ENCODE measurements around the gene SETD5. TPM values are rescaled to one million over a fixed set of nuclear protein-coding genes. Genes with fewer than 3 reads are reported as not detected.

The SETD5 gene
- total and polyA plus RNA-seq, 2 donors (not counting 1 experiment from before 2014, with no cell fraction given), result 64.2 to 201 TPM

- H3K9me3 Mint-ChIP-seq (ENCODE audit: insufficient read depth), result no peaks in the 10 kb centered on the region
- peaks cover 9% of the 10 kb centered on the region for H3K4me1 Mint-ChIP-seq
- ChIA-PET CTCF (interaction anchor here (0.9 kb wide), 1 partner anchor 9 kb away, joined by 6 read pairs; no protein-coding TSS in a partner anchor), POLR2A (no interaction called here)
- no peak overlapping the region for H3K9ac ChIP-seq (ENCODE audit: low read length)
- H3K27ac Mint-ChIP-seq, result no peak overlapping the region
- H3K4me1 ChIP-seq (ENCODE audit: control insufficient read depth in 2 of 2, insufficient read depth in 2 of 2, low read length in 2 of 2), result peaks cover 14 to 18% of the 10 kb centered on the region in 2 donors
- TF ChIP-seq CTCF (IDR thresholded peaks at IDR 0.05), result no peak
- TF ChIP-seq EZH2 (IDR thresholded peaks at IDR 0.05; ENCODE audit: borderline replicate concordance, insufficient read depth, low read depth, low read length, poor library complexity, severe bottlenecking), result no peak
- H3K4me3 ChIP-seq (ENCODE audit: control extremely low read depth in 1 of 5, extremely low read depth in 1 of 5, insufficient read depth in 1 of 5, low read depth in 2 of 5, low read length in 4 of 5), result no peak overlapping the region
- DNase-seq, result no peak
- no peak overlapping the region for H3K4me2 ChIP-seq (replicated peaks; ENCODE audit: low read depth, low read length, poor library complexity, severe bottlenecking)
- no peak overlapping the region for H3K4me3 Mint-ChIP-seq
- peaks cover 30% of the 10 kb centered on the region for H3K27me3 Mint-ChIP-seq
- WGBS (ENCODE audit: insufficient coverage), result 88% methylated on average over 6 of the region's 6 CpGs
- H3K36me3 ChIP-seq (replicated peaks in 1 of 2; ENCODE audit: control extremely low read depth in 1 of 2, control insufficient read depth in 1 of 2, extremely low read depth in 1 of 2, insufficient read depth in 2 of 2, low read length in 1 of 2), result no peaks in the 10 kb centered on the region
- intact Hi-C loops (cut with micrococcal nuclease), result no loop called here
- H4K20me1 ChIP-seq (ENCODE audit: control insufficient read depth, insufficient read depth, low read length, poor library complexity, severe bottlenecking), result no peaks in the 10 kb centered on the region
- H3K9me3 ChIP-seq (ENCODE audit: control extremely low read depth in 1 of 3, control insufficient read depth in 2 of 3, insufficient read depth in 1 of 3, low read length in 2 of 3), result peaks cover 0 to 7% (median 0%) of the 10 kb centered on the region in 3 donors
- no peaks in the 10 kb centered on the region for H3K79me2 ChIP-seq (ENCODE audit: control insufficient read depth, insufficient read depth, low read length)
- H3K27ac ChIP-seq (ENCODE audit: low read length in 2 of 2), result no peak overlapping the region
- H2AFZ ChIP-seq (ENCODE audit: insufficient read depth, low read depth, low read length, poor library complexity, severe bottlenecking), result no peak overlapping the region
- no peak for ATAC-seq (ENCODE audit: low read depth)
- peaks cover 0 to 38% (median 24%) of the 10 kb centered on the region in 4 experiments for H3K27me3 ChIP-seq (replicated peaks in 1 of 4; ENCODE audit: control extremely low read depth in 1 of 4, control insufficient read depth in 3 of 4, insufficient read depth in 4 of 4, low read length in 3 of 4)
Measured at GRCh38 chr3:9498781-9499180, 101.4 kb downstream of the SETD5 start.

GRCh38 chr3:9499455-9500107 is 102.2 kb downstream of the SETD5 start:
- Histone ChIP-seq H3K27me3 (replicated peaks in 1 of 4; ENCODE audit: control extremely low read depth in 1 of 4, control insufficient read depth in 3 of 4, insufficient read depth in 4 of 4, low read length in 3 of 4) (peaks cover 0 to 38% (median 24%) of the 10 kb centered on the region in 4 experiments), H3K79me2 (ENCODE audit: control insufficient read depth, insufficient read depth, low read length) (no peaks in the 10 kb centered on the region), H2AFZ (ENCODE audit: insufficient read depth, low read depth, low read length, poor library complexity, severe bottlenecking) (peak overlapping the region; percentile 54), H3K36me3 (replicated peaks in 1 of 2; ENCODE audit: control extremely low read depth in 1 of 2, control insufficient read depth in 1 of 2, extremely low read depth in 1 of 2, insufficient read depth in 2 of 2, low read length in 1 of 2) (no peaks in the 10 kb centered on the region), H3K4me3 (ENCODE audit: control extremely low read depth in 1 of 5, extremely low read depth in 1 of 5, insufficient read depth in 1 of 5, low read depth in 2 of 5, low read length in 4 of 5) (no peak overlapping the region), H3K9me3 (ENCODE audit: control extremely low read depth in 1 of 3, control insufficient read depth in 2 of 3, insufficient read depth in 1 of 3, low read length in 2 of 3) (peaks cover 0 to 13% (median 0%) of the 10 kb centered on the region in 3 donors), H3K27ac (ENCODE audit: low read length in 2 of 2) (no peak overlapping the region), H3K4me1 (ENCODE audit: control insufficient read depth in 2 of 2, insufficient read depth in 2 of 2, low read length in 2 of 2) (peaks cover 21 to 26% of the 10 kb centered on the region in 2 donors), H4K20me1 (ENCODE audit: control insufficient read depth, insufficient read depth, low read length, poor library complexity, severe bottlenecking) (no peaks in the 10 kb centered on the region), H3K4me2 (replicated peaks; ENCODE audit: low read depth, low read length, poor library complexity, severe bottlenecking) (peak overlapping the region; percentile 55), H3K9ac (ENCODE audit: low read length) (no peak overlapping the region)
- TF ChIP-seq EZH2 (IDR thresholded peaks at IDR 0.05; ENCODE audit: borderline replicate concordance, insufficient read depth, low read depth, low read length, poor library complexity, severe bottlenecking) (no peak), CTCF (IDR thresholded peaks at IDR 0.05) (no peak)
- H3K27me3 Mint-ChIP-seq, result peaks cover 30% of the 10 kb centered on the region
- intact Hi-C loops (cut with micrococcal nuclease), result loop anchor here (5.0 kb wide), 1 partner anchor 433 kb away; the partner anchor contains the start of gene CRELD1
- DNase-seq (no peak), ATAC-seq (ENCODE audit: low read depth) (no peak)
- ChIA-PET CTCF (no interaction called here), POLR2A (no interaction called here)
- H3K27ac Mint-ChIP-seq, result no peak overlapping the region
- H3K4me1 Mint-ChIP-seq, result peaks cover 16% of the 10 kb centered on the region
- H3K4me3 Mint-ChIP-seq, result no peak overlapping the region
- 22% methylated on average over 14 of the region's 19 CpGs for WGBS (ENCODE audit: insufficient coverage)
- H3K9me3 Mint-ChIP-seq (ENCODE audit: insufficient read depth), result no peaks in the 10 kb centered on the region

Data from B cell (primary cell).